ENCODE results near the gene ADPRS. TPM values are rescaled to one million over a fixed set of nuclear protein-coding genes. Genes with fewer than 3 reads are reported as not detected.

ADPRS gene
- total and polyA plus RNA-seq, 9 of the 15 experiments (the other 6 are each of a cell fraction or from before 2014, with no cell fraction given), result 5.9 to 40.0 (median 27.4) TPM

DNA sequence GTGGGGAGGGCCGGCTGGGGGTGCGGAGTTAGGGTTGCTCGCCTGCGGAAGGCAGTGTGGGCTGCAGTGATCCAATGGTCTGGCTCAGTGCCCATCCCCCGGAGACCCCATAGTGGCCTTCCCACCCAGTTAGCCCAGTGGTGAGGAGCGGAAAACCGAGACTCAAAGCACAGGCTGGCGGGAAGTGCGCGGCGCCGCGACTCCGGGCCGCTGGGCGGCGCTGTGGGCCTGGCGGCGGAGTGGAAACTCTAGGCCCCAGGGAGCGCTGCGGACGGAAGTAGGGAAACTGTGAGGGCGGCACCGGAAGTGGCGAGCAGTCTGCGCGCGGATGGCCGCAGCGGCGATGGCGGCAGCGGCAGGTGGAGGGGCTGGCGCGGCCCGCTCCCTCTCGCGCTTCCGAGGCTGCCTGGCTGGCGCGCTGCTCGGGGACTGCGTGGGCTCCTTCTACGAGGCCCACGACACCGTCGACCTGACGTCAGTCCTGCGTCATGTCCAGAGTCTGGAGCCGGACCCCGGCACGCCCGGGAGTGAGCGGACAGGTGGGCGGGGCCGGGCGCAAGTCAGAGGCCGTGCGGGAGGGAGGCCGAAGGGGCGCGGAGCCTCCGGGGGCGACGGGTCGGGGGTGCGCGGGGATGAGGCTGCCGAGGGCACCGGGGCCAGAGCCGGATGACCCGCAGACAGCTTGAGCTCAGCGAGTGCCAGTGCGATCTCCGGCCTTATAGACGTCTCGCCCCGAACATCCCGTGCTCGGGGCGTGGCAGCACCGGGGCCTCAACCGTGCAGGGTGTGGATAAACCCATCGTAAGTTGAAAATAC, at the start of gene ADPRS (continued):
- peak; percentile 99 for TF ChIP-seq RB1 (IDR thresholded peaks at IDR 0.05; ENCODE audit: low read depth)
- peak; percentile 66 for TF ChIP-seq NEUROD1 (IDR thresholded peaks at IDR 0.05; ENCODE audit: borderline replicate concordance, low read depth, low read length, partially characterized antibody)
- TF ChIP-seq NR2C2 (CRISPR knock-in tag; IDR thresholded peaks at IDR 0.05), result peak; percentile 87
- TF ChIP-seq NR2C2 (tag; IDR thresholded peaks at IDR 0.05), result peak; percentile 78
- no peak for TF ChIP-seq POLR3A (IDR thresholded peaks at IDR 0.05; ENCODE audit: borderline replicate concordance, extremely low read depth, insufficient read depth, insufficient read length)
- TF ChIP-seq SMARCC2 (IDR thresholded peaks at IDR 0.05; ENCODE audit: low read depth), result no peak
- peak; percentile 67 for TF ChIP-seq DMBX1 (CRISPR knock-in tag; IDR thresholded peaks at IDR 0.05; ENCODE audit: borderline replicate concordance)
- TF ChIP-seq KAT8 (IDR thresholded peaks at IDR 0.05; ENCODE audit: low read depth), result no peak
- no peak for TF ChIP-seq RUNX1 (IDR thresholded peaks at IDR 0.05; ENCODE audit: low read depth)
- TF ChIP-seq KLF13 (tag; IDR thresholded peaks at IDR 0.05; ENCODE audit: borderline replicate concordance, low read depth), result peak; percentile 99
- no peak for TF ChIP-seq ZNF212 (CRISPR knock-in tag; IDR thresholded peaks at IDR 0.05)
- TF ChIP-seq CHD2 (IDR thresholded peaks at IDR 0.05; ENCODE audit: low read depth, low read length), result peak; percentile 28
- TF ChIP-seq ATF3 (IDR thresholded peaks at IDR 0.05), result no peak
- peak; percentile 76; the same call in 1 of the 2 replicates for TF ChIP-seq ATF3 (CRISPR knock-in tag; conservative IDR thresholded peaks at IDR 0.05)
- TF ChIP-seq HSF4 (CRISPR knock-in tag; IDR thresholded peaks at IDR 0.05; ENCODE audit: borderline replicate concordance), result no peak
- TF ChIP-seq GABPB2 (CRISPR knock-in tag; conservative IDR thresholded peaks at IDR 0.05), result no peak
- TF ChIP-seq HLTF (IDR thresholded peaks at IDR 0.05), result 0 out of 2 replicates have a peak, but pooled peaks have one; percentile 37
- peak; percentile 98 for TF ChIP-seq FIP1L1 (IDR thresholded peaks at IDR 0.05; ENCODE audit: low read depth, low read length, poor library complexity, severe bottlenecking)
- no peak for TF ChIP-seq SRSF3 (IDR thresholded peaks at IDR 0.05; ENCODE audit: insufficient read depth, low read length)
- TF ChIP-seq TAF7 (tag; IDR thresholded peaks at IDR 0.05), result peak; percentile 52; the same call in 1 of the 2 replicates
- TF ChIP-seq KLF10 (CRISPR knock-in tag; IDR thresholded peaks at IDR 0.05), result no peak
- peak; percentile 93 for TF ChIP-seq EP400 (IDR thresholded peaks at IDR 0.05)
- TF ChIP-seq TGIF2 (CRISPR knock-in tag; IDR thresholded peaks at IDR 0.05), result peak; percentile 66; the same call in 1 of the 2 replicates
- TF ChIP-seq SAP30 (IDR thresholded peaks at IDR 0.05; ENCODE audit: borderline replicate concordance, insufficient read depth, low read depth, low read length, poor library complexity, severe bottlenecking), result peak; percentile 96
- no peak for TF ChIP-seq HNRNPH1 (optimal IDR thresholded peaks at IDR 0.05; ENCODE audit: low read depth, low read length)
- peak; percentile 99 for TF ChIP-seq GABPB1 (CRISPR knock-in tag; IDR thresholded peaks at IDR 0.05)
- TF ChIP-seq RBFOX2 (IDR thresholded peaks at IDR 0.05; ENCODE audit: low read depth, low read length), result peak; percentile 98
- 0 out of 2 replicates have a peak, but pooled peaks have one; percentile 19 for TF ChIP-seq FOXK1 (CRISPR knock-in tag; IDR thresholded peaks at IDR 0.05; ENCODE audit: borderline replicate concordance)
- peak; percentile 89 for TF ChIP-seq HDAC2 (IDR thresholded peaks at IDR 0.05)
- TF ChIP-seq SMAD1 (IDR thresholded peaks at IDR 0.05; ENCODE audit: low read depth, low read length, partially characterized antibody), result peak; percentile 70
